Caco-2 (cell line): ENCODE results near the gene CRIP1. TPM values are rescaled to one million over a fixed set of nuclear protein-coding genes. Genes with fewer than 3 reads are reported as not detected.

Experiments used
- BruUV-seq: library from RNA; stranded (reverse); fragments of 400-500 nt; replicated peaks from 2 replicates; lab custom pipeline; 2021; lab: Mats Ljungman, UMichigan
- CTCF ChIA-PET: fragments of 300-600 bp; sonication (Branson Sonifier 250); formaldehyde crosslinking; loops from one replicate; lab custom pipeline; 2022; ENCODE audit warnings: antibody characterized with exemption; lab: Charles Lee
- POLR2A ChIA-PET: fragments of 300-600 bp; sonication (Branson Sonifier 250); formaldehyde crosslinking; loops from one replicate; lab custom pipeline; 2022; ENCODE audit warnings: antibody characterized with exemption; lab: Charles Lee
- DNase-seq, 2 experiments: peaks; one replicate each; pipeline versions ENCODE4 v3.0.0 to v3.0.0-alpha.2; 2020 to 2022
- H3K27me3 ChIP-seq: replicated peaks from 2 replicates; pipeline ENCODE4 v1.6.0; 2011; ENCODE audit warnings: low read length; ENCODE audit not compliant: control insufficient read depth, insufficient read depth
- H3K36me3 ChIP-seq: 2 replicates; pipeline ENCODE4 v1.5.1; 2011; ENCODE audit warnings: low read length; ENCODE audit not compliant: control insufficient read depth, insufficient read depth
- H3K4me1 ChIP-seq: fragments of 250-450 bp; sonication (Bioruptor Pico); 2 replicates; pipeline ENCODE4 v1.5.1; 2020; ENCODE audit warnings: mild to moderate bottlenecking
- H3K4me3 ChIP-seq: 2 replicates; pipeline ENCODE4 v1.5.1; 2011; ENCODE audit warnings: low read depth, mild to moderate bottlenecking, control low read depth, low read length
- H3K9me3 ChIP-seq: fragments of 250-450 bp; sonication (Bioruptor Pico); 2 replicates; pipeline ENCODE4 v1.5.1; 2020; ENCODE audit warnings: mild to moderate bottlenecking, moderate library complexity
- H3K27ac Mint-ChIP-seq: one replicate; pipeline ENCODE4 v1.8.0; 2022; ENCODE audit warnings: mixed read lengths; ENCODE audit not compliant: unreplicated experiment
- H3K27me3 Mint-ChIP-seq: one replicate; pipeline ENCODE4 v1.8.0; 2022; ENCODE audit warnings: mixed read lengths; ENCODE audit not compliant: insufficient read depth, unreplicated experiment
- H3K36me3 Mint-ChIP-seq: one replicate; pipeline ENCODE4 v1.8.0; 2022; ENCODE audit warnings: mild to moderate bottlenecking, mixed read lengths; ENCODE audit not compliant: insufficient read depth, unreplicated experiment
- H3K4me1 Mint-ChIP-seq: one replicate; pipeline ENCODE4 v1.8.0; 2022; ENCODE audit warnings: low read depth, mixed read lengths; ENCODE audit not compliant: unreplicated experiment
- H3K4me3 Mint-ChIP-seq: one replicate; pipeline ENCODE4 v1.8.0; 2022; ENCODE audit warnings: mild to moderate bottlenecking, moderate library complexity, mixed read lengths; ENCODE audit not compliant: unreplicated experiment
- H3K9me3 Mint-ChIP-seq: one replicate; pipeline ENCODE4 v1.8.0; 2022; ENCODE audit warnings: mixed read lengths; ENCODE audit not compliant: unreplicated experiment
- intact Hi-C: fragments of 100-400 bp; cut with micrococcal nuclease; formaldehyde crosslinking; loops from one replicate; pipeline ENCODE4 v1.10.0; 2022; ENCODE audit not compliant: unreplicated experiment
- total RNA-seq: library from RNA; stranded (reverse); gene quantifications from 2 replicates; pipeline ENCODE4 v1.2.3, GENCODE V29; 2022
- TF ChIP-seq, protein P1 (sequence below), 2 experiments: fragments of 200-600 bp in 1 of 2; IDR thresholded peaks; 1 replicate in 1 of 2; 2 replicates in 1 of 2; pipeline versions ENCODE4 v1.5.1 to v1.8.0; 2011 to 2022; ENCODE audit warnings: antibody characterized with exemption in 1 of 2, control low read depth in 1 of 2, inconsistent platforms in 1 of 2, low read depth in 1 of 2, low read length in 1 of 2, mild to moderate bottlenecking in 1 of 2, moderate library complexity in 1 of 2; ENCODE audit not compliant: insufficient read depth in 1 of 2, severe bottlenecking in 1 of 2, unreplicated experiment in 1 of 2

The CRIP1 gene
- total RNA-seq, 1 experiment from 2014 or later = 75.1 TPM

DNA sequence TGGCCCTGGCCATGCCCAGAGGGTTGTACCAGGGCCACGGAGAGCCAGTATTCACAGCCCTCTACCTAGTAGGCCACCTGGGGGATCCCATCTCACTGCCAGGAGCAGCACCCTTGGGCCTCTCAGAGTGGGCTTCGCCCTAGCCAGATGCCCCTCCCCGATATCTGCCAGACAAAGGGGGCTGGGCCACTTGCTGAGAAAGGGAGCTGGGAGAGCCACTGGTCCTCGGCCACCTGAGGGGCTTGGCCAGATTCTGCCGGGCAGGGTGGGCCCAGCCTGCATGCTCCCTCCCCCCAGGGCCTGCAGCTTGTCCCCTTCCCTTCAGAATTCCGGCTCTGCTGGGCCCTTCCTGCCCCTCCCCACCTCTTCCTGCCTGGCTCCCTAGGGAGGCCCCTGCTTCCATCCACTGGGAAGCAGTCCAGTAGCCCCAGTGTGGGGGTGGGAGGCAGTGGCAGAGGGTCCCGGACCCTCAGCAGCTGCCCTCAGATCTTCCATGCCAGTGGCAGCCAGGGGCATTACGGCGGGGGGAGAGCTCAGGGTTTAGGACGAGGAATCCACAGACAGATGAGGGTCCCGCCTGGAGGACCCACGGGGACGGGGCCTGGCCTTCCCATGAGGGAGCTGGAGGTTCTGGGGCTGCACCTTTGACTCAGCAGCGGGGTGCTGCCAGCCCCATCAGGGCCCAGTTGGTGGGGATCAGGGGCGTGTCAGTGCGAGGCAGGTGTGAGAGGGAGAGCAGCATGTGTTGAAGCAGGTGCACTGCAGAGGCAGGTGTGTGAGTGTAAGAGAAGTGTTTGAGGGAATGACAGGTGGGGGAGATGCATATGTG, 9.6 kb upstream of the CRIP1 start:
- ChIA-PET CTCF (no interaction called here), POLR2A (no interaction called here)
- Mint-ChIP-seq H3K27ac (peak overlapping the region; percentile 26), H3K36me3 (peaks cover 9% of the 10 kb centered on the region), H3K27me3 (peaks cover 7% of the 10 kb centered on the region), H3K9me3 (no peaks in the 10 kb centered on the region), H3K4me1 (peaks cover 8% of the 10 kb centered on the region), H3K4me3 (no peak overlapping the region)
- TF ChIP-seq, protein P1, sequence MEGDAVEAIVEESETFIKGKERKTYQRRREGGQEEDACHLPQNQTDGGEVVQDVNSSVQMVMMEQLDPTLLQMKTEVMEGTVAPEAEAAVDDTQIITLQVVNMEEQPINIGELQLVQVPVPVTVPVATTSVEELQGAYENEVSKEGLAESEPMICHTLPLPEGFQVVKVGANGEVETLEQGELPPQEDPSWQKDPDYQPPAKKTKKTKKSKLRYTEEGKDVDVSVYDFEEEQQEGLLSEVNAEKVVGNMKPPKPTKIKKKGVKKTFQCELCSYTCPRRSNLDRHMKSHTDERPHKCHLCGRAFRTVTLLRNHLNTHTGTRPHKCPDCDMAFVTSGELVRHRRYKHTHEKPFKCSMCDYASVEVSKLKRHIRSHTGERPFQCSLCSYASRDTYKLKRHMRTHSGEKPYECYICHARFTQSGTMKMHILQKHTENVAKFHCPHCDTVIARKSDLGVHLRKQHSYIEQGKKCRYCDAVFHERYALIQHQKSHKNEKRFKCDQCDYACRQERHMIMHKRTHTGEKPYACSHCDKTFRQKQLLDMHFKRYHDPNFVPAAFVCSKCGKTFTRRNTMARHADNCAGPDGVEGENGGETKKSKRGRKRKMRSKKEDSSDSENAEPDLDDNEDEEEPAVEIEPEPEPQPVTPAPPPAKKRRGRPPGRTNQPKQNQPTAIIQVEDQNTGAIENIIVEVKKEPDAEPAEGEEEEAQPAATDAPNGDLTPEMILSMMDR (IDR thresholded peaks at IDR 0.05; ENCODE audit: insufficient read depth in 1 of 2, low read depth in 1 of 2, low read length in 1 of 2, severe bottlenecking in 1 of 2, unreplicated experiment in 1 of 2) = no peak
- no peak for DNase-seq
- H3K4me3 ChIP-seq = no peak overlapping the region
- BruUV-seq = no TSS peak
- H3K9me3 ChIP-seq = no peaks in the 10 kb centered on the region
- H3K4me1 ChIP-seq = peaks cover 27% of the 10 kb centered on the region
- H3K27me3 ChIP-seq = no peaks in the 10 kb centered on the region; the same call in 1 of the 2 replicates
- intact Hi-C loops = no loop called here
- no peaks in the 10 kb centered on the region for H3K36me3 ChIP-seq

DNA sequence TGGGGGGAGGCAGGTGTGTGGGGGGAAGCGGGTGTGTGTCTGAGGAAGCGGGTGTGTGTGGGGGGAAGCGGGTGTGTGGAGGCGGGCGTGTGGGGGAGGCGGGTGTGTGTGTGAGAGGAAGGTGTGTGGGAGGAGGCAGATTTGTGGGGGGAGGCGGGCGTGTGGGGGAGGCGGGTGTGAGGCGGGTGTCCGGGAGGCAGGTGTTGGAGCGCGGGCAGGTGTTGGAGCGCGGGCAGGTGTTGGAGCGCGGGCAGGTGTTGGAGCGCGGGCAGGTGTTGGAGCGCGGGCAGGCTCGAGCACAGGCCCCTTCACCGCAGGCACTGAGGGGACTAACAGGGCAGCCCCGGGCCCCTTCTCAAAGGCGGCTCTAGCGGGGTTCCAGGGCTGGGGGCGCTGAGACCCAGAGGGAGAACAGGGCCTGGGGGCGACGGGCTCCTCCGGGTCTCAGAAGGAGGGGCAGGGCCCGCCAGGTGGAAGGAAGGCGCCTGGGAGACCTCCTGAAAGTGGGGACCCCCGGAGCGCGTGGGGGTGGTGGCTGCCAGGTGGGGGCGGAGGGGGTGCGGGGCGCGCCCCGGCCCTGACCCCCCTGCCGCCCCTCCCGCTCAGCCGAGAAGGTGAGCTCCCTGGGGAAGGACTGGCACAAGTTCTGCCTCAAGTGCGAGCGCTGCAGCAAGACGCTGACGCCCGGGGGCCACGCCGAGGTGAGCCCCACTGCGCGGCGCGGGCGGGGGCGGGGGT, 8.9 kb upstream of the CRIP1 start:
- DNase-seq = no peak
- intact Hi-C loops = no loop called here
- Mint-ChIP-seq H3K4me3 (no peak overlapping the region), H3K27ac (peak overlapping the region; percentile 26), H3K9me3 (no peaks in the 10 kb centered on the region), H3K36me3 (peaks cover 9% of the 10 kb centered on the region), H3K27me3 (peaks cover 7% of the 10 kb centered on the region), H3K4me1 (peaks cover 13% of the 10 kb centered on the region)
- Histone ChIP-seq H3K9me3 (no peaks in the 10 kb centered on the region), H3K4me1 (peaks cover 31% of the 10 kb centered on the region), H3K36me3 (no peaks in the 10 kb centered on the region), H3K4me3 (peak overlapping the region; percentile 10; the same call in 1 of the 2 replicates), H3K27me3 (no peaks in the 10 kb centered on the region; the same call in 1 of the 2 replicates)
- BruUV-seq = no TSS peak
- POLR2A ChIA-PET = no interaction called here
- TF ChIP-seq, protein P1 (IDR thresholded peaks at IDR 0.05; ENCODE audit: insufficient read depth in 1 of 2, low read depth in 1 of 2, low read length in 1 of 2, severe bottlenecking in 1 of 2, unreplicated experiment in 1 of 2) = no peak
- CTCF ChIA-PET = interaction anchor here (0.6 to 0.8 kb wide), 2 partner anchors 12 to 650 kb away, joined by 3 to 4 read pairs; no protein-coding TSS in a partner anchor
